Measurements from ENCODE around the gene PFDN4.
"Not testable (repeated sequence)": the region's sequence is repeated elsewhere in the genome, so short reads cannot be mapped to it uniquely, and the experiment has no call there.

The PFDN4 gene

DNA sequence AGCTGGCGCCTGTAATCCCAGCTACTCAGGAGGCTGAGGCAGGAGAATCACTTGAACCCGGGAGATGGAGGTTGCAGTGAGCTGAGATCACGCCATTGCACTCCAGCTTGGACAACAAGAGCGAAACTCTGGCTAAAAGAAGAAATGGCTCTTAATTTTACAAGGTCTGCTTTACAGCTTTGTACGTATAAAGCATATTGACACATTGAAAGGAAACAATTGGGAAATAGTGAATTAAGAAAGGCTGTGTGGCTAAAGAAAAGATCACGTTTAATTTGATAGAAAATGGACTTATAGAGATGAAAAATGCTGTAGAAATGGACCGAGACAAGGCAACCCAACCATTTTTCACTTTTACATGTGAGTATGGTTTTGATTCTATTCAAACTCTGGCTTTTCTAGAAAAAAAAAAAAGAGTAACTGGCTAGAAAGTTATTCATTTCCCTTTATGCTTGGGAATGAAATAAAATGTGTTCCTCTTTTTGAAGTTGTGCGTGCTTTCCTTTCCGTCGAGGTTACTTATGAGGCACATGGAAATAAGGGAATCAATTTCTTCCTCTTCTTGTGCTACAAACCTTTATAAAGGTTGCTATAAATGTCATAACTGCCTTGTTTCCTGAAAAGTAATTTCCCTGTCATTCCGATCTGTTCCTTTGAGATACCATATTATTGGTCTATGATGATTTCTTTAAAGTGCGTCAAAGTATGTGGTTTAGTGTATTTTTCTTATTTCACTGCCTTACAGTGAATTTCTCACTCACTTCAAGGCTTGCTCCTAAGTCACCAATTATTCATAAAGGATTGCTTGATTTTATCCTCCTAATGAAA, 29.4 kb downstream of the PFDN4 start:
- TF ChIP-seq POLR2A (IDR thresholded peaks at IDR 0.05; ENCODE audit: low read depth, low read length) (no peak), TAF1 (IDR thresholded peaks at IDR 0.05; ENCODE audit: borderline replicate concordance, low read depth, low read length) (no peak)
- DNase-seq (ENCODE audit: insufficient read length) = no peak
- no peak for FAIRE-seq

GRCh38 chr20:54244113-54244512, 36.2 kb downstream of the PFDN4 start:
- TF ChIP-seq TAF1 (IDR thresholded peaks at IDR 0.05; ENCODE audit: borderline replicate concordance, low read depth, low read length) (no peak), POLR2AphosphoS5 (IDR thresholded peaks at IDR 0.05; ENCODE audit: low read depth, low read length) (no peak), POLR2A (IDR thresholded peaks at IDR 0.05; ENCODE audit: low read depth, low read length) (no peak)
- FAIRE-seq (no peak), DNase-seq (ENCODE audit: insufficient read length) (no peak)

DNA sequence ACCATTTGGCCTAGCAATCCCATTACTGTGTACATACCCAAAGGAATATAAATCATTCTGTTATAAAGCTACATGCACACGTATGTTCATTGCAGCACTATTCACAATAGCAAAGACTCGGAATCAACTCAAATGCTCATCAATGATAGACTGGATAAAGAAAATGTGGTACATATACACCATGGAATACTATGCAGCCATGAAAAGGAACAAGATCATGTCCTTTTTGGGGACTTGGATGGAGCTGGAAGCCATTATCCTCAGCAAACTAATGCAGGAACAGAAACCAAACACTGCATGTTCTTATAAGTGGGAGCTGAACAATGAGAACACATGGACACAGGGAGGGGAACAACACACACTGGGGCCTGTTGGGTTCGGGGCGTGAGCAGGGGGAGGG, 40.8 kb downstream of the PFDN4 start:
- FAIRE-seq; DNase-seq (ENCODE audit: insufficient read length): not testable (repeated sequence)

DNA sequence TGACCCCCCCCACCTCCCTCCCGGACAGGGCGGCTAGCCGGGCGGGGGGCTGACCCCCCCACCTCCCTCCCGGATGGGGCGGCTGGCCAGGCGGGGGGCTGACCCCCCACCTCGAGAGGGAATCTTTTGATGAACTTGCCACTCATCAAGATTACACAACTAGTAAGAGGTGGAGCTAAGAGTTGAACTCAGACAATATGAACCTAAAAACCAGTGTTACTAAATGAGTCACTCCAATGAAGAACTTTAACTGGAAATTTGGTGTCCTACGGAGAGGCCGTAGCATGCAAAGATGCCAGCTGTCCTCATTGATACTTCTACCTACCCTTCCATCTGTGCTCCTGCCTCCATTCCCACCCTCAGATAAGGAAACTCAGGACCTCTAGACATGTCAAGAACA, 42.8 kb downstream of the PFDN4 start:
- FAIRE-seq = no peak

DNA sequence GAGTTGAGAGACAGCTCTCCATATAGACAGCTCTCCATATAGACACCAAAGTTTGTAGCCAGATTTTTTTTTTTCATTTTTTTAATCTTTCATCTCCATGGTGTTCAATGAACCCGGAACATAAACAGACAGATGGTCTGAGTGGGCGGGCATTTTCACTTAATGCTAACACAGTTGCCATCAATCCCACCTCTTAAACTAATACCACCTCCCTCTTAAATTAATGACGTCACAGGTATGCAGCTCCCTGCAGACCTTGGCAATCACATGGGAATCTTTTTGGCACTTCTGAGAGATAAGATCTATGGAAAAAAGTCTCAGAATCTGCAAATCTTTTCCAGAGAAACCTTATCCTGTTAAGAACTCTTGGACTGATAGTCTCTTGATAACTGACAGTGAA, 43.2 kb downstream of the PFDN4 start:
- FAIRE-seq = no peak
- DNase-seq (ENCODE audit: insufficient read length) = no peak
- no peak for TF ChIP-seq TAF1 (IDR thresholded peaks at IDR 0.05; ENCODE audit: borderline replicate concordance, low read depth, low read length)
- no peak for TF ChIP-seq POLR2AphosphoS5 (IDR thresholded peaks at IDR 0.05; ENCODE audit: low read depth, low read length)
- no peak for TF ChIP-seq POLR2A (IDR thresholded peaks at IDR 0.05; ENCODE audit: low read depth, low read length)

More for the DNA sequence above, 42.8 kb downstream of the PFDN4 start:
- no peak for DNase-seq (ENCODE audit: insufficient read length)
- TF ChIP-seq TAF1 (IDR thresholded peaks at IDR 0.05; ENCODE audit: borderline replicate concordance, low read depth, low read length) (no peak), POLR2A (IDR thresholded peaks at IDR 0.05; ENCODE audit: low read depth, low read length) (no peak), POLR2AphosphoS5 (IDR thresholded peaks at IDR 0.05; ENCODE audit: low read depth, low read length) (no peak)

GRCh38 chr20:54254596-54254995, 46.7 kb downstream of the PFDN4 start:
- no peak for FAIRE-seq
- TF ChIP-seq TAF1 (IDR thresholded peaks at IDR 0.05; ENCODE audit: borderline replicate concordance, low read depth, low read length) (no peak), POLR2AphosphoS5 (IDR thresholded peaks at IDR 0.05; ENCODE audit: low read depth, low read length) (no peak), POLR2A (IDR thresholded peaks at IDR 0.05; ENCODE audit: low read depth, low read length) (no peak)
- no peak for DNase-seq (ENCODE audit: insufficient read length)

- DNase-seq (ENCODE audit: insufficient read length) (no peak), FAIRE-seq (no peak)
- no peak for TF ChIP-seq POLR2AphosphoS5 (IDR thresholded peaks at IDR 0.05; ENCODE audit: low read depth, low read length)
- no peak for TF ChIP-seq TAF1 (IDR thresholded peaks at IDR 0.05; ENCODE audit: borderline replicate concordance, low read depth, low read length)
- no peak for TF ChIP-seq POLR2A (IDR thresholded peaks at IDR 0.05; ENCODE audit: low read depth, low read length)
These were observed 47.3 kb downstream of the PFDN4 start for GRCh38 chr20:54255157-54255556.

DNA sequence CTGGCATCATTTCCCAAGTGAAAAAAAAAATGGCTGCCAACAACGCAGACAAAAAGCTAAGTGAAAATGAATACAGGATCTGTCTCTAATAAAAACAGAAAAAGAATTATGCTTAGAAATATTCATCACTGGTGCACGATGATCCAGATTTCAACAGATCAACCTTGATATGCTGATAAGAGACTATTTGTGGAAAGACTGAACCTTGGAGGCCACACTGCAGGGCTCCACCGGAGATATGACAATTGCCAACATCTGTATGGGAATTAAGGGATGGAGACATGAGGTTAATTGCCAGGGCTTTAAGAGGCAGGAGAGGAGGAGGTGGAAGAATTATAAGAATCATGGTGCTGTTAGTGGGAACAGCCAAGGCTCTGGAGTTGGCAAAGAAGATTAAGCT, 48.3 kb downstream of the PFDN4 start:
- TF ChIP-seq TAF1 (IDR thresholded peaks at IDR 0.05; ENCODE audit: borderline replicate concordance, low read depth, low read length) (no peak), POLR2A (IDR thresholded peaks at IDR 0.05; ENCODE audit: low read depth, low read length) (no peak), POLR2AphosphoS5 (IDR thresholded peaks at IDR 0.05; ENCODE audit: low read depth, low read length) (no peak)
- FAIRE-seq (no peak), DNase-seq (ENCODE audit: insufficient read length) (no peak)

GRCh38 chr20:54257071-54257816, 49.4 kb downstream of the PFDN4 start:
- no peak for FAIRE-seq
- TF ChIP-seq POLR2AphosphoS5 (IDR thresholded peaks at IDR 0.05; ENCODE audit: low read depth, low read length) (no peak), TAF1 (IDR thresholded peaks at IDR 0.05; ENCODE audit: borderline replicate concordance, low read depth, low read length) (no peak), POLR2A (IDR thresholded peaks at IDR 0.05; ENCODE audit: low read depth, low read length) (no peak)
- no peak for DNase-seq (ENCODE audit: insufficient read length)

- no peak for DNase-seq (ENCODE audit: insufficient read length)
- FAIRE-seq = no peak
- no peak for TF ChIP-seq TAF1 (IDR thresholded peaks at IDR 0.05; ENCODE audit: borderline replicate concordance, low read depth, low read length)
- no peak for TF ChIP-seq POLR2A (IDR thresholded peaks at IDR 0.05; ENCODE audit: low read depth, low read length)
- TF ChIP-seq POLR2AphosphoS5 (IDR thresholded peaks at IDR 0.05; ENCODE audit: low read depth, low read length) = no peak
These were observed 52.2 kb downstream of the PFDN4 start for GRCh38 chr20:54260116-54260515.

DNA sequence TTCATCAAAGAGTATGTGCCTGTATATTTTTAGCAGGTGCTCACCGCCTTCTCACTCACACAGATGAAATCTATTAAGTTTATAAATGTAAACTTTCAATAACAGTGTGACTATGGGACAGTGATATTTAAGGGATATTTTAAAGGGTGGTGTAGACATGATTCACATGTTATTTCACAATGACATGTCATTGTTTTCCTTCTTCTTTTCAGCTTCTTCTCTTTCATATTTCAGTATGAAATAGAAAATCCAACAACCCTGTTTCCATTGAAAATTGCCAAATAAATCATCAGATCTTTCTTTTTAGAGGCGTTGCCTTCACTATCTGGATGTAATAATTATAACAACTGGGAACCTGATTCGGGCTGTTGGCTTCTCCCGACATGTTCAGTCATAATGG, 54.8 kb downstream of the PFDN4 start:
- TF ChIP-seq POLR2AphosphoS5 (IDR thresholded peaks at IDR 0.05; ENCODE audit: low read depth, low read length) (no peak), POLR2A (IDR thresholded peaks at IDR 0.05; ENCODE audit: low read depth, low read length) (no peak), TAF1 (IDR thresholded peaks at IDR 0.05; ENCODE audit: borderline replicate concordance, low read depth, low read length) (no peak)
- DNase-seq (ENCODE audit: insufficient read length) = no peak

GRCh38 chr20:54263116-54263690, 55.3 kb downstream of the PFDN4 start:
- DNase-seq (ENCODE audit: insufficient read length) (no peak), FAIRE-seq (no peak)
- no peak for TF ChIP-seq POLR2A (IDR thresholded peaks at IDR 0.05; ENCODE audit: low read depth, low read length)
- no peak for TF ChIP-seq POLR2AphosphoS5 (IDR thresholded peaks at IDR 0.05; ENCODE audit: low read depth, low read length)
- no peak for TF ChIP-seq TAF1 (IDR thresholded peaks at IDR 0.05; ENCODE audit: borderline replicate concordance, low read depth, low read length)

More for the DNA sequence above, 54.8 kb downstream of the PFDN4 start:
- FAIRE-seq = no peak

DNA sequence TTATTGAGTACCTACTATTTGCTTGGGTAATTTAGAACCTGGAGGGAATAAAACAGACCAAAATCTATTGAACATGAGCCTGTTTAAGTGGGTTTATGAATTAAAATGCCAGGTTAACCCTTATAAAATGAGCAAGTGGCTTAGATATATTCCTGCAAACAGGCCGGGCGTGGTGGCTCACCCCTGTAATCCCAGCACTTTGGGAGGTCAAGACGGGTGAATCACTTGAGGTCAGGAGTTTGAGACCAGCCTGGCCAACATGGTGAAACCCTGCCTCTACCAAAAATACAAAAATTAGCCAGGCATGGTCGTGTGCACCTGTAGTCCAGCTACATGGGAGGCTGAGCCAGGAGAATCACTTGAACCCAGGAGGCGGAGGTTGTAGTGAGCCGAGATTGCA, 57.9 kb downstream of the PFDN4 start:
- DNase-seq (ENCODE audit: insufficient read length) = not testable (repeated sequence)

More for the DNA sequence above, 57.9 kb downstream of the PFDN4 start:
- FAIRE-seq = not testable (repeated sequence)
